HCT116 (cell line): ENCODE measurements around the gene RBM44. TPM values are rescaled to one million over a fixed set of nuclear protein-coding genes. Genes with fewer than 3 reads are reported as not detected.

ENCODE experiments used
- ATAC-seq: fragments of 200-7000 bp; cut with Tn5 transposase; 2 replicates; pipeline ENCODE4 v1.9.1; 2020; ENCODE audit warnings: mild to moderate bottlenecking, moderate library complexity
- BruUV-seq: library from RNA; stranded (reverse); fragments of 400-500 nt; replicated peaks from 2 replicates; lab custom pipeline; 2021; lab: Mats Ljungman, UMichigan
- CTCF ChIA-PET: fragments of 300-600 bp; sonication (Branson Sonifier 250); formaldehyde crosslinking; loops from one replicate; lab custom pipeline; 2021; ENCODE audit warnings: antibody characterized with exemption; lab: Charles Lee
- POLR2A ChIA-PET: fragments of 300-600, 350-600 bp; sonication (Branson Sonifier 250); formaldehyde crosslinking; loops from one replicate; lab custom pipeline; 2021; ENCODE audit warnings: antibody characterized with exemption; lab: Charles Lee
- RAD21 ChIA-PET, 2 experiments: fragments of 300-600 bp; sonication (Branson Sonifier 250); formaldehyde crosslinking; loops; one replicate each; lab custom pipeline; 2023; ENCODE audit warnings: low total read pairs in 2 of 2; ENCODE audit not compliant: uncharacterized antibody in 2 of 2, unreplicated experiment in 2 of 2, low non-redundant PET in 1 of 2; lab: Charles Lee
- DNase-seq: peaks from one replicate; pipeline ENCODE4 v3.0.0-alpha.2; 2010; ENCODE audit warnings: low read depth, low spot score
- H2AFZ ChIP-seq: fragments of 200-600 bp; shearing (Covaris generic), sonication (generic); 2 replicates; pipeline ENCODE4 v1.6.1; 2017; ENCODE audit warnings: low read depth, mixed run types, mixed read lengths, antibody characterized with exemption, low read length; ENCODE audit not compliant: poor library complexity, severe bottlenecking
- H3K27ac ChIP-seq: 2 replicates; pipeline ENCODE4 v1.5.1; 2012; ENCODE audit warnings: low read depth, low read length
- H3K27me3 ChIP-seq: fragments of 200-600 bp; sonication (generic); 2 replicates; pipeline ENCODE4 v1.6.1; 2016; ENCODE audit warnings: mixed run types, low read length, mixed read lengths; ENCODE audit not compliant: insufficient read depth
- H3K36me3 ChIP-seq, 2 experiments: fragments of 200-500 bp in 1 of 2; fragments of 200-600 bp in 1 of 2; sonication (Bioruptor generic) in 1 of 2; sonication (generic) in 1 of 2; 2 replicates each; pipeline versions ENCODE4 v1.5.1 to v1.6.1; 2014 to 2016; ENCODE audit warnings: low read length in 2 of 2, inconsistent platforms in 1 of 2, mixed read lengths in 1 of 2, mixed run types in 1 of 2; ENCODE audit not compliant: insufficient read depth in 2 of 2, control insufficient read depth in 1 of 2
- H3K4me1 ChIP-seq, 2 experiments: fragments of 200-600 bp in 1 of 2; sonication (generic) in 1 of 2; 2 replicates each; pipeline versions ENCODE4 v1.5.1 to v1.6.1; 2012 to 2017; ENCODE audit warnings: low read length in 2 of 2, inconsistent platforms in 1 of 2, mild to moderate bottlenecking in 1 of 2, mixed read lengths in 1 of 2, mixed run types in 1 of 2, moderate library complexity in 1 of 2; ENCODE audit not compliant: insufficient read depth in 2 of 2, control insufficient read depth in 1 of 2
- H3K4me2 ChIP-seq: fragments of 200-600 bp; sonication (generic); 2 replicates; pipeline ENCODE4 v1.6.1; 2017; ENCODE audit warnings: mixed run types, low read length, mixed read lengths
- H3K4me3 ChIP-seq, 2 experiments: fragments of 200-600 bp in 1 of 2; sonication (generic) in 1 of 2; replicated peaks in 1 of 2; 2 replicates each; pipeline ENCODE4 v1.5.1; 2011 to 2016; ENCODE audit warnings: low read length in 2 of 2, control low read depth in 1 of 2, low read depth in 1 of 2, mild to moderate bottlenecking in 1 of 2, mixed read lengths in 1 of 2, mixed run types in 1 of 2
- H3K79me2 ChIP-seq: fragments of 200-600 bp; sonication (generic); 2 replicates; pipeline ENCODE4 v1.6.1; 2017; ENCODE audit warnings: mild to moderate bottlenecking, mixed run types, low read length, moderate library complexity, mixed read lengths; ENCODE audit not compliant: insufficient read depth
- H3K9ac ChIP-seq: fragments of 200-600 bp; sonication (generic); 2 replicates; pipeline ENCODE4 v1.6.1; 2016; ENCODE audit warnings: low read length, mixed read lengths
- H3K9me2 ChIP-seq: fragments of 200-600 bp; sonication (generic), shearing (Covaris generic); 2 replicates; pipeline ENCODE4 v1.6.1; 2017; ENCODE audit warnings: mixed run types, mild to moderate bottlenecking, moderate library complexity; ENCODE audit not compliant: insufficient read depth
- H3K9me3 ChIP-seq, 2 experiments: fragments of 200-500 bp in 1 of 2; fragments of 200-600 bp in 1 of 2; sonication (Bioruptor generic) in 1 of 2; sonication (generic) in 1 of 2; 2 replicates each; pipeline ENCODE4 v1.6.1; 2014 to 2017; ENCODE audit warnings: low read length in 2 of 2, mixed read lengths in 2 of 2, inconsistent platforms in 1 of 2, low read depth in 1 of 2, mild to moderate bottlenecking in 1 of 2, mixed run types in 1 of 2, moderate library complexity in 1 of 2; ENCODE audit not compliant: control insufficient read depth in 1 of 2, insufficient read depth in 1 of 2
- H4K20me1 ChIP-seq: fragments of 200-600 bp; sonication (generic), shearing (Covaris generic); 2 replicates; pipeline ENCODE4 v1.6.1; 2017; ENCODE audit warnings: mixed run types, mild to moderate bottlenecking, moderate library complexity; ENCODE audit not compliant: insufficient read depth
- CBX3 ChIP-seq: IDR thresholded peaks from 2 replicates; pipeline ENCODE4 v1.6.1; 2012; ENCODE audit warnings: low read depth
- CEBPB ChIP-seq: IDR thresholded peaks from 2 replicates; pipeline ENCODE4 v1.6.1; 2012; ENCODE audit warnings: low read depth
- CTCF ChIP-seq, 3 experiments: fragments of 200-600 bp in 1 of 3; sonication (generic) in 1 of 3; IDR thresholded peaks in 2 of 3; conservative IDR thresholded peaks in 1 of 3; 2 replicates each; pipeline ENCODE4 v1.5.1; 2012 to 2017; ENCODE audit warnings: low read depth in 2 of 3, low read length in 2 of 3, antibody characterized with exemption in 1 of 3, borderline replicate concordance in 1 of 3, control low read depth in 1 of 3, mild to moderate bottlenecking in 1 of 3, mixed read lengths in 1 of 3, mixed run types in 1 of 3, moderate library complexity in 1 of 3; ENCODE audit not compliant: insufficient read depth in 1 of 3
- EGR1 ChIP-seq: IDR thresholded peaks from 2 replicates; pipeline ENCODE4 v1.6.1; 2012; ENCODE audit warnings: low read depth
- EZH2 ChIP-seq: fragments of 200-600 bp; sonication (generic); IDR thresholded peaks from 2 replicates; pipeline ENCODE4 v1.6.1; 2017; ENCODE audit warnings: antibody characterized with exemption, mixed run types
- FOSL1 ChIP-seq: IDR thresholded peaks from 2 replicates; pipeline ENCODE4 v1.6.1; 2012; ENCODE audit warnings: low read depth
- JUND ChIP-seq: IDR thresholded peaks from 2 replicates; pipeline ENCODE4 v1.6.1; 2012
- MAX ChIP-seq: IDR thresholded peaks from 2 replicates; pipeline ENCODE4 v1.6.1; 2012
- POLR2A ChIP-seq: IDR thresholded peaks from 2 replicates; pipeline ENCODE4 v1.7.0; 2011; ENCODE audit warnings: borderline replicate concordance; ENCODE audit not compliant: insufficient read depth, insufficient read length; ENCODE audit errors: extremely low read depth
- RAD21 ChIP-seq: IDR thresholded peaks from 2 replicates; pipeline ENCODE4 v1.6.1; 2012; ENCODE audit warnings: low read depth, mild to moderate bottlenecking
- SIN3A ChIP-seq: IDR thresholded peaks from 2 replicates; pipeline ENCODE4 v1.6.1; 2012; ENCODE audit warnings: low read depth
- SP1 ChIP-seq: IDR thresholded peaks from 2 replicates; pipeline ENCODE4 v1.6.1; 2012; ENCODE audit warnings: low read depth
- SRF ChIP-seq: IDR thresholded peaks from 2 replicates; pipeline ENCODE4 v1.6.1; 2012; ENCODE audit warnings: low read depth
- TCF7L2 ChIP-seq: IDR thresholded peaks from 2 replicates; pipeline ENCODE4 v1.7.0; 2011; ENCODE audit warnings: borderline replicate concordance, inconsistent platforms; ENCODE audit not compliant: insufficient read depth, insufficient read length; ENCODE audit errors: extremely low read depth
- YY1 ChIP-seq: IDR thresholded peaks from 2 replicates; pipeline ENCODE4 v1.6.1; 2011; ENCODE audit warnings: low read length, low read depth, moderate library complexity, mild to moderate bottlenecking; ENCODE audit not compliant: insufficient replicate concordance; ENCODE audit errors: extremely low read depth
- ZFX ChIP-seq: fragments of 450-650 bp; IDR thresholded peaks from 2 replicates; pipeline ENCODE4 v1.6.1; 2017
- ZNF274 ChIP-seq: fragments of 200-500 bp; sonication (Bioruptor generic); IDR thresholded peaks from 2 replicates; pipeline ENCODE4 v1.6.1; 2014; ENCODE audit warnings: mild to moderate bottlenecking, low read depth, low read length, inconsistent platforms
- intact Hi-C: fragments of 100-400 bp; cut with micrococcal nuclease; formaldehyde crosslinking; loops from 2 replicates; pipeline ENCODE4 v1.10.0; 2022
- total RNA-seq: library from RNA; stranded (reverse); gene quantifications from one replicate; pipeline ENCODE4 v1.2.1, GENCODE V29; 2021; ENCODE audit not compliant: unreplicated experiment

The RBM44 gene
- total RNA-seq, 1 experiment from 2014 or later = 0.54 TPM

- no peak overlapping the region for H3K27ac ChIP-seq
- BruUV-seq = no TSS peak
- no peaks in the 10 kb centered on the region for H3K27me3 ChIP-seq
- ATAC-seq = no peak
- no peaks in the 10 kb centered on the region for H3K9me3 ChIP-seq
- ChIA-PET POLR2A (no interaction called here), RAD21 (no interaction called here)
- no peak overlapping the region for H2AFZ ChIP-seq
- TF ChIP-seq SP1 = no peak
- no peak for TF ChIP-seq EGR1
- TF ChIP-seq POLR2A = no peak
- TF ChIP-seq CBX3 = no peak
- no peak for TF ChIP-seq CEBPB
- TF ChIP-seq SIN3A = no peak
- TF ChIP-seq ZFX = no peak
- no peak for TF ChIP-seq ZNF274
- TF ChIP-seq SRF = no peak
- no peak for TF ChIP-seq JUND
- TF ChIP-seq FOSL1 = no peak
- no peak for TF ChIP-seq EZH2
- no peak for TF ChIP-seq RAD21
- no peak for TF ChIP-seq TCF7L2
- no peak for TF ChIP-seq CTCF (IDR thresholded peaks at IDR 0.05 in 2 of 3, conservative IDR thresholded peaks at IDR 0.05 in 1 of 3; ENCODE audit: borderline replicate concordance in 1 of 3, insufficient read depth in 1 of 3, low read depth in 2 of 3, low read length in 2 of 3)
- no peak for TF ChIP-seq MAX
- no peak for TF ChIP-seq YY1
- TF ChIP-seq, all 23 proteins: peak for 0
- H3K4me1 ChIP-seq = peaks cover 39 to 61% of the 10 kb centered on the region in 2 experiments
- CTCF ChIA-PET = no interaction called here
- intact Hi-C loops = no loop called here
- 0 out of 2 replicates have a peak overlapping the region, but pooled peaks have one; percentile 79 for H3K4me2 ChIP-seq
- peaks cover 23% of the 10 kb centered on the region; the same call in 1 of the 2 replicates for H3K79me2 ChIP-seq
- H3K9me2 ChIP-seq = no peaks in the 10 kb centered on the region
- no peak for DNase-seq
- no peaks in the 10 kb centered on the region for H4K20me1 ChIP-seq
- no peak overlapping the region; the same call in 1 of the 2 replicates for H3K9ac ChIP-seq
- H3K36me3 ChIP-seq = no peaks in the 10 kb centered on the region
- H3K4me3 ChIP-seq = no peak overlapping the region
Observed at GRCh38 chr2:237868631-237869342, 70.2 kb downstream of the RBM44 start.
